Small intestine (tissue), 7 donors: Measurements from ENCODE around the gene PRIMPOL. TPM values are rescaled to one million over a fixed set of nuclear protein-coding genes. Genes with fewer than 3 reads are reported as not detected.
"Not testable (repeated sequence)": the region's sequence is repeated elsewhere in the genome, so short reads cannot be mapped to it uniquely, and the experiment has no call there.

Source experiments
- DNase-seq, 2 donors: peaks; one replicate each; pipeline versions ENCODE4 v3.0.0 to v3.0.0-alpha.2; 2013
- FAIRE-seq: peaks from 2 replicates; lab custom pipeline; 2012; peaks lifted over from hg19 to GRCh38; lab: Jason Lieb, UNC
- H3K27ac ChIP-seq, 3 donors: one replicate each; pipeline ENCODE4 v1.5.1; 2013; ENCODE audit warnings: low read length in 2 of 3, mild to moderate bottlenecking in 2 of 3, control low read depth in 1 of 3, inconsistent platforms in 1 of 3, low read depth in 1 of 3, moderate library complexity in 1 of 3
- H3K27me3 ChIP-seq, 3 donors: one replicate each; pipeline ENCODE4 v1.6.1; 2013; ENCODE audit warnings: low read length in 3 of 3, inconsistent platforms in 1 of 3; ENCODE audit not compliant: control insufficient read depth in 3 of 3, insufficient read depth in 3 of 3
- H3K36me3 ChIP-seq, 3 donors: one replicate each; pipeline ENCODE4 v1.6.1; 2013; ENCODE audit warnings: low read length in 3 of 3, inconsistent platforms in 1 of 3, low read depth in 1 of 3, mild to moderate bottlenecking in 1 of 3, moderate library complexity in 1 of 3; ENCODE audit not compliant: control insufficient read depth in 3 of 3, insufficient read depth in 2 of 3
- H3K4me1 ChIP-seq, 3 donors: one replicate each; pipeline ENCODE4 v1.6.1; 2013; ENCODE audit warnings: low read length in 2 of 3, inconsistent platforms in 1 of 3, low read depth in 1 of 3, mild to moderate bottlenecking in 1 of 3, moderate library complexity in 1 of 3; ENCODE audit not compliant: control insufficient read depth in 3 of 3, insufficient read depth in 2 of 3
- H3K4me3 ChIP-seq, 3 donors: one replicate each; pipeline ENCODE4 v1.5.1; 2013; ENCODE audit warnings: low read length in 3 of 3, control low read depth in 1 of 3, inconsistent platforms in 1 of 3, low read depth in 1 of 3, mild to moderate bottlenecking in 1 of 3, moderate library complexity in 1 of 3
- H3K9me3 ChIP-seq, 2 donors: one replicate each; pipeline ENCODE4 v1.6.1; 2013; ENCODE audit warnings: low read depth in 1 of 2, low read length in 1 of 2; ENCODE audit not compliant: control insufficient read depth in 2 of 2, insufficient read depth in 1 of 2
- WGBS, 3 donors: extraction: QIAGEN DNeasy Blood & Tissue Kit; methylation state at CpG; one replicate each; pipeline ENCODE4 v1.1.7; 2013; 5-methylcytosine and 5-hydroxymethylcytosine counted together
- polyA plus RNA-seq, 4 donors: library from polyadenylated mRNA; stranded (reverse) in 3 of 4; unstranded in 1 of 4; fragments of 200-250 nt in 3 of 4; fragments of 120-200 nt in 1 of 4; gene quantifications; one replicate each; pipeline versions ENCODE4 v1.2.1 to v1.2.3, GENCODE V29; 2013
- donor health status: healthy with polysubstance abuse.
- donor health status: control.
- donor health status: control.
- donor health status: Bipolar disorder and iron deficiency.
- donor health status: healthy.

PRIMPOL gene
- polyA plus RNA-seq, 4 donors, result 11.8 to 27.7 (median 18.7) TPM

GRCh38 chr4:184651899-184652298, 2.4 kb downstream of the PRIMPOL start:
- Histone ChIP-seq H3K9me3 (no peaks in the 10 kb centered on the region), H3K27ac (no peak overlapping the region), H3K4me3 (no peak overlapping the region), H3K27me3 (no peaks in the 10 kb centered on the region), H3K36me3 (peaks cover 0 to 5% (median 2%) of the 10 kb centered on the region in 3 donors), H3K4me1 (peaks cover 0 to 11% (median 6%) of the 10 kb centered on the region in 3 donors)
- no peak for FAIRE-seq
- DNase-seq, result no peak
- 95 to 97% (median 95%) methylated on average over 8 of the region's 8 CpGs for WGBS, 3 donors

GRCh38 chr4:184652681-184653080, 3.1 kb downstream of the PRIMPOL start:
- not testable (repeated sequence) for H3K9me3 ChIP-seq, H3K27me3 ChIP-seq, FAIRE-seq, H3K4me1 ChIP-seq, H3K36me3 ChIP-seq, DNase-seq, H3K27ac ChIP-seq, H3K4me3 ChIP-seq

- Histone ChIP-seq H3K4me3 (no peak overlapping the region), H3K36me3 (peaks cover 0 to 7% (median 2%) of the 10 kb centered on the region in 3 donors), H3K27me3 (no peaks in the 10 kb centered on the region), H3K27ac (no peak overlapping the region), H3K4me1 (peaks cover 0 to 6% (median 3%) of the 10 kb centered on the region in 3 donors), H3K9me3 (no peaks in the 10 kb centered on the region)
- DNase-seq (no peak), FAIRE-seq (no peak)
- WGBS, 3 donors, result 12 to 43% (median 36%) methylated on average over 2 of the region's 2 CpGs
Observed at GRCh38 chr4:184653650-184654049, 4.1 kb downstream of the PRIMPOL start.

- Histone ChIP-seq H3K9me3 (no peaks in the 10 kb centered on the region), H3K36me3 (peaks cover 0 to 9% (median 2%) of the 10 kb centered on the region in 3 donors), H3K27me3 (no peaks in the 10 kb centered on the region), H3K27ac (no peak overlapping the region), H3K4me3 (no peak overlapping the region), H3K4me1 (no peaks in the 10 kb centered on the region)
- WGBS, 3 donors, result 91 to 96% (median 95%) methylated on average over 8 of the region's 8 CpGs
- DNase-seq (no peak), FAIRE-seq (no peak)
Observed at GRCh38 chr4:184655889-184656869, 6.6 kb downstream of the PRIMPOL start.

- FAIRE-seq (no peak), DNase-seq (no peak)
- H3K9me3 ChIP-seq, result no peaks in the 10 kb centered on the region
- no peaks in the 10 kb centered on the region for H3K27me3 ChIP-seq
- peaks cover 0 to 12% (median 2%) of the 10 kb centered on the region in 3 donors for H3K36me3 ChIP-seq
- WGBS, 3 donors, result 82 to 95% (median 90%) methylated on average over 3 of the region's 3 CpGs
- no peak overlapping the region for H3K27ac ChIP-seq
- H3K4me3 ChIP-seq, result no peak overlapping the region
- H3K4me1 ChIP-seq, result no peaks in the 10 kb centered on the region
Observed at GRCh38 chr4:184657144-184657543, 7.6 kb downstream of the PRIMPOL start.

GRCh38 chr4:184657820-184658219, 8.3 kb downstream of the PRIMPOL start:
- not testable (repeated sequence) for H3K4me1 ChIP-seq, H3K4me3 ChIP-seq, H3K9me3 ChIP-seq, H3K27me3 ChIP-seq, H3K27ac ChIP-seq, DNase-seq, FAIRE-seq
- H3K36me3 ChIP-seq, result peaks cover 0 to 12% (median 2%) of the 10 kb centered on the region in 3 donors
- 98 to 100% (median 98%) methylated on average over 9 of the region's 9 CpGs for WGBS, 3 donors

- Histone ChIP-seq H3K27ac (no peak overlapping the region), H3K4me3 (no peak overlapping the region), H3K4me1 (no peaks in the 10 kb centered on the region), H3K27me3 (no peaks in the 10 kb centered on the region), H3K9me3 (no peaks in the 10 kb centered on the region), H3K36me3 (peaks cover 0 to 8% (median 0%) of the 10 kb centered on the region in 3 donors)
- FAIRE-seq (no peak), DNase-seq (no peak)
Observed at GRCh38 chr4:184660978-184661377, 11.4 kb downstream of the PRIMPOL start.

GRCh38 chr4:184662236-184662635, 12.7 kb downstream of the PRIMPOL start:
- Histone ChIP-seq H3K27ac (no peak overlapping the region), H3K9me3 (no peaks in the 10 kb centered on the region), H3K4me3 (no peak overlapping the region), H3K27me3 (no peaks in the 10 kb centered on the region), H3K4me1 (peaks cover 0 to 3% (median 0%) of the 10 kb centered on the region in 3 donors), H3K36me3 (peaks cover 0 to 10% (median 0%) of the 10 kb centered on the region in 3 donors)
- DNase-seq, result no peak
- 72 to 92% (median 92%) methylated on average over 1 of the region's 1 CpG for WGBS, 3 donors
- peak; percentile 78 for FAIRE-seq
